Endothelial cell of umbilical vein (primary cell): ENCODE data around the gene SMC6.
A peak's percentile ranks its signal among the peaks of the same experiment; 100 is the strongest.

ENCODE experiments used
- CTCF ChIP-seq, 2 donors: IDR thresholded peaks; 1 replicate in 1 of 2; 2 replicates in 1 of 2; pipeline ENCODE4 v1.5.1; 2011; ENCODE audit warnings: low read length in 2 of 2, mild to moderate bottlenecking in 2 of 2, moderate library complexity in 2 of 2, control low read depth in 1 of 2, inconsistent platforms in 1 of 2, low read depth in 1 of 2; ENCODE audit not compliant: insufficient read depth in 1 of 2; ENCODE audit errors: extremely low read depth in 1 of 2
- FOS ChIP-seq: IDR thresholded peaks from 2 replicates; pipeline ENCODE4 v1.6.1; 2011; ENCODE audit warnings: mild to moderate bottlenecking, low read length, moderate library complexity, borderline replicate concordance; ENCODE audit not compliant: insufficient read depth
- JUN ChIP-seq: IDR thresholded peaks from 2 replicates; pipeline ENCODE4 v1.6.1; 2011; ENCODE audit warnings: borderline replicate concordance, low read depth; ENCODE audit not compliant: insufficient read length, insufficient read depth
- POLR2A ChIP-seq: IDR thresholded peaks from 2 replicates; pipeline ENCODE4 v1.6.1; 2012; ENCODE audit warnings: low read depth, mild to moderate bottlenecking, control low read depth, low read length

GRCh38 chr2:17756668-17757067 lies 3.1 kb upstream of the SMC6 start:
- TF ChIP-seq CTCF (IDR thresholded peaks at IDR 0.05; ENCODE audit: extremely low read depth in 1 of 2, insufficient read depth in 1 of 2, low read depth in 1 of 2, low read length in 2 of 2) = no peak
- TF ChIP-seq FOS = no peak
- no peak for TF ChIP-seq POLR2A
- peak; percentile 33 for TF ChIP-seq JUN
